ENCODE measurements around the gene TMEM184C. TPM values are rescaled to one million over a fixed set of nuclear protein-coding genes. Genes with fewer than 3 reads are reported as not detected.

The TMEM184C gene
- polyA plus RNA-seq, 1 experiment = 27.1 TPM

- Histone ChIP-seq H3K4me3 (ENCODE audit: low read depth, low read length) (no peak overlapping the region), H3K36me3 (ENCODE audit: control insufficient read depth, insufficient read depth, low read length) (no peaks in the 10 kb centered on the region), H3K27me3 (ENCODE audit: control insufficient read depth, insufficient read depth, low read length) (no peaks in the 10 kb centered on the region)
- peak; percentile 67 for DNase-seq (ENCODE audit: low read depth)
- ChIA-PET POLR2A (no interaction called here), CTCF (interaction anchor here (0.5 to 7.7 kb wide), 12 partner anchors 11 to 578 kb away, joined by 3 to 65 read pairs (median 4); partner anchors contain the start of gene TMEM184C)
- TF ChIP-seq CTCF (IDR thresholded peaks at IDR 0.05; ENCODE audit: insufficient read depth, low read depth, low read length) = no peak
Observed at GRCh38 chr4:147596981-147597380, 20.2 kb upstream of the TMEM184C start.

- CTCF ChIA-PET = interaction anchor here (0.5 to 7.7 kb wide), 12 partner anchors 11 to 436 kb away, joined by 3 to 65 read pairs (median 4); partner anchors contain the start of gene TMEM184C
- Histone ChIP-seq H3K4me3 (ENCODE audit: low read depth, low read length) (no peak overlapping the region), H3K36me3 (ENCODE audit: control insufficient read depth, insufficient read depth, low read length) (no peaks in the 10 kb centered on the region), H3K27me3 (ENCODE audit: control insufficient read depth, insufficient read depth, low read length) (no peaks in the 10 kb centered on the region)
- no peak for DNase-seq (ENCODE audit: low read depth)
- TF ChIP-seq CTCF (IDR thresholded peaks at IDR 0.05; ENCODE audit: insufficient read depth, low read depth, low read length) = no peak
- POLR2A ChIA-PET = interaction anchor here (0.7 kb wide), 1 partner anchor 576 kb away, joined by 5 read pairs; no protein-coding TSS in a partner anchor
Observed at GRCh38 chr4:147597561-147597960, 19.6 kb upstream of the TMEM184C start.

GRCh38 chr4:147599206-147599605 is 18.0 kb upstream of the TMEM184C start:
- POLR2A ChIA-PET = interaction anchor here (0.6 kb wide), 2 partner anchors 18 to 41 kb away, joined by 3 to 5 read pairs; no protein-coding TSS in a partner anchor
- Histone ChIP-seq H3K4me3 (ENCODE audit: low read depth, low read length) (no peak overlapping the region), H3K27me3 (ENCODE audit: control insufficient read depth, insufficient read depth, low read length) (no peaks in the 10 kb centered on the region), H3K36me3 (ENCODE audit: control insufficient read depth, insufficient read depth, low read length) (no peaks in the 10 kb centered on the region)
- TF ChIP-seq CTCF (IDR thresholded peaks at IDR 0.05; ENCODE audit: insufficient read depth, low read depth, low read length) = no peak
- CTCF ChIA-PET = interaction anchor here (1.2 to 7.7 kb wide), 5 partner anchors 9 to 438 kb away, joined by 4 to 65 read pairs (median 5); partner anchors contain the start of gene TMEM184C
- no peak for DNase-seq (ENCODE audit: low read depth)

- Histone ChIP-seq H3K27me3 (ENCODE audit: control insufficient read depth, insufficient read depth, low read length) (no peaks in the 10 kb centered on the region), H3K36me3 (ENCODE audit: control insufficient read depth, insufficient read depth, low read length) (no peaks in the 10 kb centered on the region), H3K4me3 (ENCODE audit: low read depth, low read length) (no peak overlapping the region)
- ChIA-PET POLR2A (interaction anchor here (0.6 kb wide), 2 partner anchors 18 to 41 kb away, joined by 3 to 5 read pairs; no protein-coding TSS in a partner anchor), CTCF (interaction anchor here (0.6 to 7.7 kb wide), 8 partner anchors 10 to 439 kb away, joined by 3 to 65 read pairs (median 4); partner anchors contain the start of gene TMEM184C)
- TF ChIP-seq CTCF (IDR thresholded peaks at IDR 0.05; ENCODE audit: insufficient read depth, low read depth, low read length) = no peak
- no peak for DNase-seq (ENCODE audit: low read depth)
Observed at GRCh38 chr4:147599769-147600168, 17.4 kb upstream of the TMEM184C start.

GRCh38 chr4:147605499-147605898 is 11.7 kb upstream of the TMEM184C start:
- H3K4me3 ChIP-seq (ENCODE audit: low read depth, low read length) = no peak overlapping the region
- POLR2A ChIA-PET = no interaction called here
- TF ChIP-seq CTCF (IDR thresholded peaks at IDR 0.05; ENCODE audit: insufficient read depth, low read depth, low read length) = no peak
- no peaks in the 10 kb centered on the region for H3K27me3 ChIP-seq (ENCODE audit: control insufficient read depth, insufficient read depth, low read length)
- CTCF ChIA-PET = interaction anchor here (1.4 to 2.5 kb wide), 2 partner anchors 11 to 16 kb away, joined by 3 to 11 read pairs; partner anchors contain the start of gene TMEM184C
- no peak for DNase-seq (ENCODE audit: low read depth)
- no peaks in the 10 kb centered on the region for H3K36me3 ChIP-seq (ENCODE audit: control insufficient read depth, insufficient read depth, low read length)
